ENCODE data around the gene ASCL3.

DNA sequence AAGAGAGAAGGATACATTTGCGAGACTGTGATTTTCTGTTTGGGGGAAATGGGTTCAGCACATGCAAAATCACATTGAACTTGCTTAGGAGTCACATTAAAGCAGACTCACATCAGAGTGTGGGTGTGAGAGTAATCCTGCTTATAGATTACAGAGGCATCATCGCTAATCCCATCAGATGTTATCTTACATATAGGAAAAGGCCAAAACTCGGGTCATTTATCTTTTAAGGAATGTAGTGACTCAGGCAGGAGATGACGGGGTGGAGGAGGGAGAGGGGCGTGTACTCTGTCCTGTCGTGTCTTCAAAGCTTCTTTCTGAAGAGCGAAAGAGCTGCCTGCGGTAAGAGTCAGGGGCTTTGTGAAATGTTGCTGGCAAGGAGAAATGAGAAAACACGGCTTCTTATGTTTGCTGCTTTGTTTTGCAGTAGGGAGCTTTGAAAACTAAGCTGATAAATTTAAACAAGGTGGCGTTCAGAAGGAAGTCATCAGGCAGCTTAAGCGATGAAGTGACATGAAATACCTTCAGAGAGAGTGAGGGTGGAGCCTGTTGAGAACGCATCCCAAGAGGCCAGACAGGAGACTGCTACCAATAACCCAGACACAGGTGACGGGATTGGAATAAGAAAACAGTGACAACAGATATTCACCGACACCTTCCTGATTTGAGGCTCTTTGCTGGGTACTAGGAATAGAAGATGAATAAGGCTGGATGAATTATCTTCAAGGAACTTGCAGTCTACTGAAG is 7.9 kb downstream of the ASCL3 start:
- TF ChIP-seq CTCF (IDR thresholded peaks at IDR 0.05; ENCODE audit: insufficient read depth, low read depth, low read length) (no peak), EZH2 (IDR thresholded peaks at IDR 0.05; ENCODE audit: insufficient read depth, low read length) (no peak)

All from astrocyte (in vitro differentiated cells and primary cell).